Esophagus squamous epithelium (tissue), 4 donors: ENCODE measurements around the gene TRMT10C.

ENCODE experiments used
- POLR2A ChIP-seq, 4 donors: fragments of 450-650 bp; IDR thresholded peaks; one replicate each; pipeline ENCODE4 v1.6.1; 2017; ENCODE audit warnings: antibody characterized with exemption in 4 of 4, mild to moderate bottlenecking in 4 of 4, moderate library complexity in 3 of 4
- TF ChIP-seq, protein P1 (sequence below), 6 experiments: fragments of 450-650 bp in 4 of 6; fragments of 200-600 bp in 2 of 6; sonication (generic) in 2 of 6; IDR thresholded peaks; one replicate each; pipeline ENCODE4 v1.5.1; 2016 to 2019; ENCODE audit warnings: antibody characterized with exemption in 6 of 6, mild to moderate bottlenecking in 4 of 6, moderate library complexity in 4 of 6

DNA sequence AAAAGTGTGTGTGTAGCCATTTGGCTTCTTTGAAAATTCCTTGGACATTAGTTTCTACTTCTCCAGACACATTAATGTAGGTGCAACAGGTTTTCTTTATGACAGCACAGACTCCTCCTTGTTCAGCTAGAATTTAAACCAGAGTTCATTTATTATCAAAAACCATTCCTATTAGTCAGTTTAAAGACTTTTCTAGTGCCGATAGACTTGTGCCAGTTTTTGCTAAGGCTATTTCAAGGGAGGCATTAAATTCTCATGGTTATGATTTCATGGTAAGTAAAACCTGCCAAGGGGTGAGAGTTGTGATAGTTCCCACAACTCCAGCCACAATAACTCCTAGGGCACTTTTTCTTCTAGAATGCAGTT, 28.1 kb upstream of the TRMT10C start:
- TF ChIP-seq, protein P1, sequence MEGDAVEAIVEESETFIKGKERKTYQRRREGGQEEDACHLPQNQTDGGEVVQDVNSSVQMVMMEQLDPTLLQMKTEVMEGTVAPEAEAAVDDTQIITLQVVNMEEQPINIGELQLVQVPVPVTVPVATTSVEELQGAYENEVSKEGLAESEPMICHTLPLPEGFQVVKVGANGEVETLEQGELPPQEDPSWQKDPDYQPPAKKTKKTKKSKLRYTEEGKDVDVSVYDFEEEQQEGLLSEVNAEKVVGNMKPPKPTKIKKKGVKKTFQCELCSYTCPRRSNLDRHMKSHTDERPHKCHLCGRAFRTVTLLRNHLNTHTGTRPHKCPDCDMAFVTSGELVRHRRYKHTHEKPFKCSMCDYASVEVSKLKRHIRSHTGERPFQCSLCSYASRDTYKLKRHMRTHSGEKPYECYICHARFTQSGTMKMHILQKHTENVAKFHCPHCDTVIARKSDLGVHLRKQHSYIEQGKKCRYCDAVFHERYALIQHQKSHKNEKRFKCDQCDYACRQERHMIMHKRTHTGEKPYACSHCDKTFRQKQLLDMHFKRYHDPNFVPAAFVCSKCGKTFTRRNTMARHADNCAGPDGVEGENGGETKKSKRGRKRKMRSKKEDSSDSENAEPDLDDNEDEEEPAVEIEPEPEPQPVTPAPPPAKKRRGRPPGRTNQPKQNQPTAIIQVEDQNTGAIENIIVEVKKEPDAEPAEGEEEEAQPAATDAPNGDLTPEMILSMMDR (IDR thresholded peaks at IDR 0.05): no peak
- TF ChIP-seq POLR2A (IDR thresholded peaks at IDR 0.05): no peak
